Neutrophil (primary cell): ENCODE data around the gene COMMD3.
A peak's percentile ranks its signal among the peaks of the same experiment; 100 is the strongest.

ENCODE experiments used
- H3K27ac ChIP-seq: fragments of 200-600 bp; sonication (generic); 2 replicates; pipeline ENCODE4 v1.5.1; 2016; ENCODE audit warnings: mild to moderate bottlenecking, moderate library complexity
- H3K27me3 ChIP-seq: fragments of 200-600 bp; sonication (generic); 2 replicates; pipeline ENCODE4 v1.6.0; 2016; ENCODE audit warnings: mild to moderate bottlenecking
- H3K36me3 ChIP-seq: fragments of 200-600 bp; sonication (generic); 2 replicates; pipeline ENCODE4 v1.5.1; 2017
- H3K4me1 ChIP-seq, 2 experiments: fragments of 200-600 bp in 1 of 2; sonication (generic) in 1 of 2; 1 replicate in 1 of 2; 2 replicates in 1 of 2; pipeline versions ENCODE4 v1.5.1 to v1.6.1; 2013 to 2016; ENCODE audit warnings: low read depth in 1 of 2, low read length in 1 of 2, mild to moderate bottlenecking in 1 of 2, moderate library complexity in 1 of 2; ENCODE audit not compliant: control insufficient read depth in 1 of 2, insufficient read depth in 1 of 2
- H3K4me3 ChIP-seq, 2 experiments: fragments of 200-600 bp in 1 of 2; sonication (generic) in 1 of 2; 1 replicate in 1 of 2; 2 replicates in 1 of 2; pipeline ENCODE4 v1.5.1; 2013 to 2016; ENCODE audit warnings: low read depth in 1 of 2, low read length in 1 of 2, mild to moderate bottlenecking in 1 of 2, moderate library complexity in 1 of 2
- H3K9me3 ChIP-seq: fragments of 200-600 bp; sonication (generic); 2 replicates; pipeline ENCODE4 v1.5.1; 2016
- CTCF ChIP-seq: fragments of 200-600 bp; sonication (generic); IDR thresholded peaks from 2 replicates; pipeline ENCODE4 v1.5.1; 2016; ENCODE audit warnings: antibody characterized with exemption

The COMMD3 gene

GRCh38 chr10:22315455-22316285 is 518 bp upstream of the COMMD3 start:
- Histone ChIP-seq H3K4me3 (peak overlapping the region; percentile 81 to 94), H3K4me1 (peaks cover 36 to 37% of the 10 kb centered on the region in 2 experiments), H3K36me3 (no peaks in the 10 kb centered on the region), H3K9me3 (no peaks in the 10 kb centered on the region), H3K27ac (peak overlapping the region; percentile 90), H3K27me3 (peaks cover 10% of the 10 kb centered on the region)
- no peak for TF ChIP-seq CTCF

- H3K27ac ChIP-seq, result peak overlapping the region; percentile 90
- no peaks in the 10 kb centered on the region for H3K36me3 ChIP-seq
- peak overlapping the region; percentile 81 to 94 for H3K4me3 ChIP-seq
- H3K4me1 ChIP-seq, result peaks cover 37 to 39% of the 10 kb centered on the region in 2 experiments
- TF ChIP-seq CTCF, result no peak
- peaks cover 21% of the 10 kb centered on the region for H3K27me3 ChIP-seq
- no peaks in the 10 kb centered on the region for H3K9me3 ChIP-seq
These were observed 835 bp downstream of the COMMD3 start for GRCh38 chr10:22317076-22317370.

- no peak for TF ChIP-seq CTCF
- no peak overlapping the region for H3K4me3 ChIP-seq
- no peaks in the 10 kb centered on the region for H3K36me3 ChIP-seq
- peaks cover 30% of the 10 kb centered on the region for H3K27me3 ChIP-seq
- peaks cover 45% of the 10 kb centered on the region in 2 experiments for H3K4me1 ChIP-seq
- no peak overlapping the region for H3K27ac ChIP-seq
- H3K9me3 ChIP-seq, result no peaks in the 10 kb centered on the region
These were observed 1.8 kb downstream of the COMMD3 start for GRCh38 chr10:22317771-22318565.

GRCh38 chr10:22318772-22319171 is 2.6 kb downstream of the COMMD3 start:
- Histone ChIP-seq H3K27ac (no peak overlapping the region), H3K27me3 (peaks cover 38% of the 10 kb centered on the region), H3K4me3 (no peak overlapping the region), H3K9me3 (no peaks in the 10 kb centered on the region), H3K4me1 (peaks cover 45% of the 10 kb centered on the region in 2 experiments), H3K36me3 (no peaks in the 10 kb centered on the region)
- no peak for TF ChIP-seq CTCF

GRCh38 chr10:22319547-22319979 is 3.4 kb downstream of the COMMD3 start:
- Histone ChIP-seq H3K9me3 (no peaks in the 10 kb centered on the region), H3K4me3 (peak overlapping the region; percentile 56), H3K27ac (peak overlapping the region; percentile 16), H3K4me1 (peaks cover 47% of the 10 kb centered on the region in 2 experiments), H3K27me3 (peaks cover 46% of the 10 kb centered on the region), H3K36me3 (no peaks in the 10 kb centered on the region)
- TF ChIP-seq CTCF, result no peak
